Activated naive CD4-positive, alpha-beta T cell treated with anti-CD3 and anti-CD28 coated beads for 36 hours (primary cell): ENCODE data around the gene PTPN23. TPM values are rescaled to one million over a fixed set of nuclear protein-coding genes. Genes with fewer than 3 reads are reported as not detected.

Source experiments
- CTCF ChIA-PET: fragments of 350-600 bp; sonication (Branson Sonifier 250); formaldehyde crosslinking; loops from one replicate; lab custom pipeline; 2021; ENCODE audit warnings: antibody characterized with exemption; lab: Charles Lee
- DNase-seq: peaks from one replicate; pipeline ENCODE4 v3.0.0-alpha.2; 2020
- H3K27ac Mint-ChIP-seq: one replicate; pipeline ENCODE4 v1.8.0; 2021; ENCODE audit warnings: mild to moderate bottlenecking, mixed read lengths
- H3K27me3 Mint-ChIP-seq: one replicate; pipeline ENCODE4 v1.8.0; 2021; ENCODE audit warnings: low read depth, mixed read lengths
- H3K36me3 Mint-ChIP-seq: one replicate; pipeline ENCODE4 v1.8.0; 2021; ENCODE audit warnings: low read depth, mixed read lengths
- H3K4me1 Mint-ChIP-seq: one replicate; pipeline ENCODE4 v1.8.0; 2021; ENCODE audit warnings: low read depth, mixed read lengths
- H3K4me3 Mint-ChIP-seq: one replicate; pipeline ENCODE4 v1.8.0; 2021; ENCODE audit warnings: mild to moderate bottlenecking, moderate library complexity, mixed read lengths
- H3K9me3 Mint-ChIP-seq: one replicate; pipeline ENCODE4 v1.8.0; 2021; ENCODE audit warnings: mixed read lengths
- intact Hi-C: fragments of 100-400 bp; cut with micrococcal nuclease; formaldehyde crosslinking; loops from one replicate; pipeline ENCODE4 v1.15.1; 2023
- total RNA-seq, 2 experiments: library from RNA; stranded (reverse); gene quantifications; one replicate each; pipeline ENCODE4 v1.2.3, GENCODE V29; 2021

PTPN23 gene
- total RNA-seq, 2 experiments from 2014 or later: 18.7 to 21.6 TPM

GRCh38 chr3:47427866-47428265, 47.0 kb downstream of the PTPN23 start:
- Mint-ChIP-seq H3K4me1 (peaks cover 4% of the 10 kb centered on the region), H3K36me3 (peaks cover 2% of the 10 kb centered on the region), H3K9me3 (no peaks in the 10 kb centered on the region), H3K27ac (no peak overlapping the region), H3K4me3 (no peak overlapping the region), H3K27me3 (no peaks in the 10 kb centered on the region)
- DNase-seq: no peak
- intact Hi-C loops: loop anchor here (10.0 kb wide), 1 partner anchor 567 kb away; no protein-coding TSS in a partner anchor
- CTCF ChIA-PET: no interaction called here

GRCh38 chr3:47428662-47429061, 47.8 kb downstream of the PTPN23 start:
- intact Hi-C loops: loop anchor here (10.0 kb wide), 1 partner anchor 566 kb away; no protein-coding TSS in a partner anchor
- Mint-ChIP-seq H3K4me1 (peaks cover 4% of the 10 kb centered on the region), H3K4me3 (no peak overlapping the region), H3K27ac (no peak overlapping the region), H3K36me3 (peaks cover 2% of the 10 kb centered on the region), H3K27me3 (no peaks in the 10 kb centered on the region), H3K9me3 (no peaks in the 10 kb centered on the region)
- no peak for DNase-seq
- CTCF ChIA-PET: interaction anchor here (1.3 kb wide), 1 partner anchor 48 kb away, joined by 3 read pairs; no protein-coding TSS in a partner anchor

GRCh38 chr3:47429476-47430270, 48.9 kb downstream of the PTPN23 start:
- intact Hi-C loops: loop anchor here (10.0 kb wide), 1 partner anchor 565 kb away; no protein-coding TSS in a partner anchor
- no peak overlapping the region for H3K27ac Mint-ChIP-seq
- CTCF ChIA-PET: interaction anchor here (0.6 to 1.3 kb wide), 4 partner anchors 9 to 59 kb away, joined by 3 to 4 read pairs (median 4); partner anchors contain the start of gene SCAP
- no peak overlapping the region for H3K4me3 Mint-ChIP-seq
- no peak for DNase-seq
- peaks cover 4% of the 10 kb centered on the region for H3K4me1 Mint-ChIP-seq
- peaks cover 5% of the 10 kb centered on the region for H3K36me3 Mint-ChIP-seq
- no peaks in the 10 kb centered on the region for H3K27me3 Mint-ChIP-seq
- no peaks in the 10 kb centered on the region for H3K9me3 Mint-ChIP-seq

- H3K4me1 Mint-ChIP-seq: peaks cover 4% of the 10 kb centered on the region
- no peak for DNase-seq
- peaks cover 5% of the 10 kb centered on the region for H3K36me3 Mint-ChIP-seq
- no peak overlapping the region for H3K27ac Mint-ChIP-seq
- CTCF ChIA-PET: interaction anchor here (0.7 to 1.3 kb wide), 2 partner anchors 10 to 45 kb away, joined by 4 read pairs; partner anchors contain the start of gene SCAP
- H3K9me3 Mint-ChIP-seq: no peaks in the 10 kb centered on the region
- no peaks in the 10 kb centered on the region for H3K27me3 Mint-ChIP-seq
- no peak overlapping the region for H3K4me3 Mint-ChIP-seq
- intact Hi-C loops: no loop called here
These were observed 49.8 kb downstream of the PTPN23 start for GRCh38 chr3:47430606-47431005.

GRCh38 chr3:47431225-47431624, 50.4 kb downstream of the PTPN23 start:
- H3K4me3 Mint-ChIP-seq: no peak overlapping the region
- no peaks in the 10 kb centered on the region for H3K9me3 Mint-ChIP-seq
- no peaks in the 10 kb centered on the region for H3K27me3 Mint-ChIP-seq
- intact Hi-C loops: no loop called here
- peaks cover 5% of the 10 kb centered on the region for H3K36me3 Mint-ChIP-seq
- H3K4me1 Mint-ChIP-seq: peaks cover 4% of the 10 kb centered on the region
- DNase-seq: no peak
- CTCF ChIA-PET: no interaction called here
- H3K27ac Mint-ChIP-seq: no peak overlapping the region

- Mint-ChIP-seq H3K4me3 (no peak overlapping the region), H3K4me1 (peaks cover 4% of the 10 kb centered on the region), H3K36me3 (peaks cover 5% of the 10 kb centered on the region), H3K9me3 (no peaks in the 10 kb centered on the region), H3K27ac (no peak overlapping the region), H3K27me3 (no peaks in the 10 kb centered on the region)
- intact Hi-C loops: no loop called here
- DNase-seq: no peak
- CTCF ChIA-PET: no interaction called here
These were observed 51.9 kb downstream of the PTPN23 start for GRCh38 chr3:47432673-47433072.

- peaks cover 9% of the 10 kb centered on the region for H3K36me3 Mint-ChIP-seq
- H3K9me3 Mint-ChIP-seq: no peaks in the 10 kb centered on the region
- peaks cover 4% of the 10 kb centered on the region for H3K4me1 Mint-ChIP-seq
- intact Hi-C loops: no loop called here
- CTCF ChIA-PET: interaction anchor here (0.6 to 1.2 kb wide), 2 partner anchors 13 to 20 kb away, joined by 3 read pairs; no protein-coding TSS in a partner anchor
- no peak overlapping the region for H3K4me3 Mint-ChIP-seq
- no peak overlapping the region for H3K27ac Mint-ChIP-seq
- no peaks in the 10 kb centered on the region for H3K27me3 Mint-ChIP-seq
- no peak for DNase-seq
These were observed 53.0 kb downstream of the PTPN23 start for GRCh38 chr3:47433796-47434195.

GRCh38 chr3:47434849-47435248, 54.0 kb downstream of the PTPN23 start:
- H3K4me3 Mint-ChIP-seq: no peak overlapping the region
- intact Hi-C loops: no loop called here
- CTCF ChIA-PET: interaction anchor here (1.2 kb wide), 1 partner anchor 21 kb away, joined by 3 read pairs; no protein-coding TSS in a partner anchor
- H3K4me1 Mint-ChIP-seq: peaks cover 4% of the 10 kb centered on the region
- H3K36me3 Mint-ChIP-seq: peaks cover 15% of the 10 kb centered on the region
- no peak for DNase-seq
- no peaks in the 10 kb centered on the region for H3K9me3 Mint-ChIP-seq
- no peaks in the 10 kb centered on the region for H3K27me3 Mint-ChIP-seq
- no peak overlapping the region for H3K27ac Mint-ChIP-seq

GRCh38 chr3:47436180-47436579, 55.4 kb downstream of the PTPN23 start:
- CTCF ChIA-PET: interaction anchor here (1.2 kb wide), 1 partner anchor 15 kb away, joined by 5 read pairs; no protein-coding TSS in a partner anchor
- H3K27me3 Mint-ChIP-seq: no peaks in the 10 kb centered on the region
- H3K4me1 Mint-ChIP-seq: peaks cover 4% of the 10 kb centered on the region
- no peak for DNase-seq
- no peak overlapping the region for H3K27ac Mint-ChIP-seq
- no peak overlapping the region for H3K4me3 Mint-ChIP-seq
- H3K36me3 Mint-ChIP-seq: peaks cover 19% of the 10 kb centered on the region
- intact Hi-C loops: no loop called here
- H3K9me3 Mint-ChIP-seq: no peaks in the 10 kb centered on the region

GRCh38 chr3:47440131-47440530, 59.3 kb downstream of the PTPN23 start:
- DNase-seq: no peak

GRCh38 chr3:47441796-47442551, 61.2 kb downstream of the PTPN23 start:
- Mint-ChIP-seq H3K9me3 (no peaks in the 10 kb centered on the region), H3K4me3 (no peak overlapping the region), H3K27me3 (no peaks in the 10 kb centered on the region), H3K36me3 (peaks cover 18% of the 10 kb centered on the region), H3K4me1 (peaks cover 8% of the 10 kb centered on the region), H3K27ac (no peak overlapping the region)
- intact Hi-C loops: no loop called here
- CTCF ChIA-PET: no interaction called here
- no peak for DNase-seq

More at GRCh38 chr3:47440131-47440530, 59.3 kb downstream of the PTPN23 start:
- Mint-ChIP-seq H3K27ac (peak overlapping the region; percentile 3), H3K4me1 (peaks cover 8% of the 10 kb centered on the region), H3K9me3 (no peaks in the 10 kb centered on the region), H3K4me3 (no peak overlapping the region), H3K27me3 (no peaks in the 10 kb centered on the region), H3K36me3 (peaks cover 18% of the 10 kb centered on the region)
- intact Hi-C loops: loop anchor here (1.0 kb wide), 1 partner anchor 36 kb away; no protein-coding TSS in a partner anchor
- CTCF ChIA-PET: interaction anchor here (1.8 kb wide), 1 partner anchor 18 kb away, joined by 5 read pairs; no protein-coding TSS in a partner anchor

GRCh38 chr3:47443611-47443995, 62.8 kb downstream of the PTPN23 start:
- Mint-ChIP-seq H3K4me1 (peaks cover 11% of the 10 kb centered on the region), H3K36me3 (peaks cover 18% of the 10 kb centered on the region), H3K4me3 (no peak overlapping the region), H3K27ac (peak overlapping the region; percentile 63), H3K9me3 (peaks cover 4% of the 10 kb centered on the region), H3K27me3 (no peaks in the 10 kb centered on the region)
- no peak for DNase-seq
- intact Hi-C loops: no loop called here
- CTCF ChIA-PET: interaction anchor here (0.6 kb wide), 1 partner anchor 162 kb away, joined by 5 read pairs; no protein-coding TSS in a partner anchor
